IMR-90 (cell line): ENCODE data around the gene ERAP2. TPM values are rescaled to one million over a fixed set of nuclear protein-coding genes. Genes with fewer than 3 reads are reported as not detected.
A peak's percentile ranks its signal among the peaks of the same experiment; 100 is the strongest.

Experiments
- ATAC-seq: fragments of 200-7000 bp; cut with Tn5 transposase; 2 replicates; pipeline ENCODE4 v1.9.1; 2020; ENCODE audit warnings: low read depth, mild to moderate bottlenecking, moderate library complexity
- BruUV-seq: library from RNA; stranded (reverse); fragments of 400-500 nt; replicated peaks from 2 replicates; lab custom pipeline; 2021; lab: Mats Ljungman, UMichigan
- CTCF ChIA-PET: fragments of 300-600 bp; formaldehyde crosslinking; extraction: SDS; loops from one replicate; lab custom pipeline; 2021; ENCODE audit warnings: antibody characterized with exemption; lab: Yijun Ruan, JAX
- POLR2A ChIA-PET: fragments of 300-600 bp; sonication (Branson Sonifier 250); formaldehyde crosslinking; loops from one replicate; lab custom pipeline; 2022; ENCODE audit warnings: antibody characterized with exemption; ENCODE audit not compliant: unreplicated experiment; lab: Charles Lee
- DNase-seq: peaks from one replicate; pipeline ENCODE4 v3.0.0; 2013
- H2AFZ ChIP-seq: replicated peaks from 2 replicates; pipeline ENCODE3; 2013; ENCODE audit warnings: low read length, mild to moderate bottlenecking; ENCODE audit not compliant: poor library complexity
- H2AK5ac ChIP-seq: 2 replicates; pipeline ENCODE4 v1.6.1; 2013; ENCODE audit warnings: low read depth, low read length, inconsistent platforms
- H2AK9ac ChIP-seq: replicated peaks from 2 replicates; pipeline ENCODE3; 2013; ENCODE audit warnings: mild to moderate bottlenecking, low read depth, low read length, moderate library complexity; ENCODE audit not compliant: poor library complexity
- H2BK120ac ChIP-seq: 2 replicates; pipeline ENCODE4 v1.6.1; 2013; ENCODE audit warnings: low read depth, low read length, inconsistent platforms
- H2BK15ac ChIP-seq: 3 replicates; pipeline ENCODE4 v1.6.1; 2013; ENCODE audit warnings: low read depth, low read length, inconsistent platforms
- H2BK20ac ChIP-seq: 2 replicates; pipeline ENCODE4 v1.6.1; 2013; ENCODE audit warnings: low read depth, mild to moderate bottlenecking, inconsistent platforms, low read length, moderate library complexity
- H2BK5ac ChIP-seq: 2 replicates; pipeline ENCODE4 v1.6.1; 2013; ENCODE audit warnings: mild to moderate bottlenecking, low read depth, low read length, inconsistent platforms; ENCODE audit not compliant: poor library complexity, severe bottlenecking
- H3K14ac ChIP-seq: replicated peaks from 2 replicates; pipeline ENCODE4 v1.6.1; 2013; ENCODE audit warnings: low read depth, low read length, inconsistent platforms
- H3K18ac ChIP-seq: 2 replicates; pipeline ENCODE4 v1.6.1; 2013; ENCODE audit warnings: low read depth, low read length, control low read depth
- H3K23ac ChIP-seq: 2 replicates; pipeline ENCODE4 v1.6.1; 2013; ENCODE audit warnings: low read depth, low read length, inconsistent platforms
- H3K27ac ChIP-seq: 2 replicates; pipeline ENCODE4 v1.5.1; 2013; ENCODE audit warnings: mild to moderate bottlenecking, control low read depth, low read length; ENCODE audit not compliant: insufficient read depth
- H3K27me3 ChIP-seq: 2 replicates; pipeline ENCODE4 v1.6.1; 2013; ENCODE audit warnings: low read length; ENCODE audit not compliant: control insufficient read depth, insufficient read depth
- H3K36me3 ChIP-seq: 2 replicates; pipeline ENCODE4 v1.6.1; 2013; ENCODE audit warnings: low read length, mixed read lengths; ENCODE audit not compliant: control insufficient read depth, insufficient read depth
- H3K4ac ChIP-seq: 2 replicates; pipeline ENCODE4 v1.6.1; 2013; ENCODE audit warnings: low read depth, low read length, inconsistent platforms
- H3K4me1 ChIP-seq: 2 replicates; pipeline ENCODE4 v1.6.1; 2013; ENCODE audit warnings: low read length, mixed read lengths; ENCODE audit not compliant: control insufficient read depth, insufficient read depth
- H3K4me2 ChIP-seq: 2 replicates; pipeline ENCODE4 v1.6.1; 2013; ENCODE audit warnings: low read depth, mild to moderate bottlenecking, control low read depth, low read length, moderate library complexity
- H3K4me3 ChIP-seq: 2 replicates; pipeline ENCODE4 v1.5.1; 2013; ENCODE audit warnings: low read depth, mild to moderate bottlenecking, control low read depth, low read length, moderate library complexity; ENCODE audit not compliant: insufficient read depth
- H3K56ac ChIP-seq: 2 replicates; pipeline ENCODE4 v1.6.1; 2013; ENCODE audit warnings: low read length, inconsistent platforms; ENCODE audit not compliant: insufficient read depth; ENCODE audit errors: extremely low read depth
- H3K79me1 ChIP-seq, 2 experiments: 2 replicates each; pipeline ENCODE4 v1.6.1; 2013; ENCODE audit warnings: low read length in 2 of 2, inconsistent platforms in 1 of 2, low read depth in 1 of 2
- H3K9ac ChIP-seq: 2 replicates; pipeline ENCODE4 v1.6.1; 2013; ENCODE audit warnings: low read depth, low read length, control low read depth
- H3K9me1 ChIP-seq: 2 replicates; pipeline ENCODE4 v1.6.1; 2013; ENCODE audit warnings: low read length, inconsistent platforms; ENCODE audit not compliant: insufficient read depth
- H3K9me3 ChIP-seq: 2 replicates; pipeline ENCODE4 v1.6.1; 2013; ENCODE audit warnings: low read length; ENCODE audit not compliant: control insufficient read depth, insufficient read depth
- H4K20me1 ChIP-seq: 2 replicates; pipeline ENCODE4 v1.6.1; 2013; ENCODE audit warnings: low read length, inconsistent platforms; ENCODE audit not compliant: insufficient read depth
- H4K5ac ChIP-seq: 2 replicates; pipeline ENCODE4 v1.6.1; 2013; ENCODE audit warnings: mild to moderate bottlenecking, low read depth, low read length, control low read depth
- H4K8ac ChIP-seq, 2 experiments: 2 replicates each; pipeline ENCODE4 v1.6.1; 2013; ENCODE audit warnings: low read depth in 2 of 2, low read length in 2 of 2, control low read depth in 1 of 2, inconsistent platforms in 1 of 2
- H4K91ac ChIP-seq: 2 replicates; pipeline ENCODE4 v1.6.1; 2013; ENCODE audit warnings: low read depth, low read length, inconsistent platforms; ENCODE audit not compliant: insufficient read depth
- CHD1 ChIP-seq: IDR thresholded peaks from 2 replicates; pipeline ENCODE4 v1.6.1; 2012; ENCODE audit warnings: low read depth, low read length, improper control_type of control experiment
- POLR2A ChIP-seq: IDR thresholded peaks from 2 replicates; pipeline ENCODE4 v1.6.1; 2012; ENCODE audit warnings: mild to moderate bottlenecking, low read depth, low read length
- RAD21 ChIP-seq: IDR thresholded peaks from 2 replicates; pipeline ENCODE4 v1.6.1; 2012; ENCODE audit warnings: low read length, improper control_type of control experiment
- dilution Hi-C: fragments of 300-500 bp; cut with HindIII; formaldehyde crosslinking; loops from one replicate; pipeline ENCODE4 v1.14.3; 2018; ENCODE audit warnings: low sequenced_read_pairs; ENCODE audit not compliant: unreplicated experiment
- in situ Hi-C: fragments of 300-500 bp; cut with MboI; formaldehyde crosslinking; loops from 3 replicates; pipeline ENCODE4 v1.14.3; 2019; ENCODE audit warnings: low sequenced_read_pairs, inconsistent platforms, mixed read lengths
- intact Hi-C: fragments of 100-400 bp; cut with micrococcal nuclease; formaldehyde crosslinking; loops from 2 replicates; pipeline ENCODE4 v1.10.0; 2022
- polyA plus RNA-seq, 3 experiments: library from polyadenylated mRNA; depleted of rRNA; stranded (reverse); fragments of >200 nt; gene quantifications; 2 replicates each; pipeline ENCODE4 v1.2.3, GENCODE V29; 2012; ENCODE audit warnings: low replicate concordance in 1 of 3
- total RNA-seq: library from RNA; depleted of rRNA; stranded (reverse); fragments of >200 nt; gene quantifications from 2 replicates; pipeline ENCODE4 v1.2.3, GENCODE V29; 2012
- TF ChIP-seq, protein P1 (sequence below): fragments of 150-350 bp; IDR thresholded peaks from 2 replicates; pipeline ENCODE4 v1.6.1; 2016; ENCODE audit warnings: low read depth, mild to moderate bottlenecking, low read length, moderate library complexity, borderline replicate concordance

Gene ERAP2
- total and polyA plus RNA-seq, 2 of the 4 experiments (the other 2 are of a cell fraction) = 10.6 to 21.3 TPM

DNA sequence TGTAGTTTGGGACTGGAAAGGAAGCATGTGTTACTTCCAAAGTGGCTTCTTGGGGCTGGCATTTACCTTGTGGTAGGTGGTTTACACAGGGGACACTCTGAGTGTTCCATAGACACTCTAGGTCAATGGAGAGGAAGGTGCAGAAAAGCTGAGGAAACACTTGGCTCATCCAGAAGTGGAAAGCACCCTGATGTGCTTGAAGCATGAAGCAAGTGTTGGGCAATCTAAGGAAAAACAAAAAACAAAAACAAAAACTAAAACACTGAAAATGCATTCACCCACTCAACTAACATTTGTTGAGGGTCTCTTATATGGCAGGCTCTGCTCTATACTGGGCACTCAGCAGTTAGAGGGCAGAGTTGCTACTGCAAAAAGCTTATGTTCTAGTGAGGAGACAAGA lies 2.9 kb upstream of the ERAP2 start:
- no peaks in the 10 kb centered on the region for H4K20me1 ChIP-seq
- no peak overlapping the region for H2BK5ac ChIP-seq
- DNase-seq (no peak), ATAC-seq (no peak)
- H3K23ac ChIP-seq = no peak overlapping the region
- ChIA-PET CTCF (interaction anchor here (0.9 kb wide), 1 partner anchor 277 kb away, joined by 5 read pairs; no protein-coding TSS in a partner anchor), POLR2A (no interaction called here)
- no peak overlapping the region for H3K4me3 ChIP-seq
- TF ChIP-seq RAD21 (no peak), CHD1 (no peak), POLR2A (no peak)
- TF ChIP-seq, protein P1, sequence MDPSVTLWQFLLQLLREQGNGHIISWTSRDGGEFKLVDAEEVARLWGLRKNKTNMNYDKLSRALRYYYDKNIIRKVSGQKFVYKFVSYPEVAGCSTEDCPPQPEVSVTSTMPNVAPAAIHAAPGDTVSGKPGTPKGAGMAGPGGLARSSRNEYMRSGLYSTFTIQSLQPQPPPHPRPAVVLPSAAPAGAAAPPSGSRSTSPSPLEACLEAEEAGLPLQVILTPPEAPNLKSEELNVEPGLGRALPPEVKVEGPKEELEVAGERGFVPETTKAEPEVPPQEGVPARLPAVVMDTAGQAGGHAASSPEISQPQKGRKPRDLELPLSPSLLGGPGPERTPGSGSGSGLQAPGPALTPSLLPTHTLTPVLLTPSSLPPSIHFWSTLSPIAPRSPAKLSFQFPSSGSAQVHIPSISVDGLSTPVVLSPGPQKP = no peak
- no peak overlapping the region for H3K56ac ChIP-seq
- H3K27me3 ChIP-seq = no peaks in the 10 kb centered on the region
- H3K27ac ChIP-seq = no peak overlapping the region
- no TSS peak for BruUV-seq
- no peak overlapping the region for H2AFZ ChIP-seq
- H4K8ac ChIP-seq = no peak overlapping the region
- dilution Hi-C loops (no loop called here), in situ Hi-C loops (loop anchor here (5.0 kb wide), 1 partner anchor 289 kb away; no protein-coding TSS in a partner anchor), intact Hi-C loops (no loop called here)
- H3K9me3 ChIP-seq = no peaks in the 10 kb centered on the region
- H2BK20ac ChIP-seq = no peak overlapping the region
- H2AK5ac ChIP-seq = no peak overlapping the region
- no peak overlapping the region for H4K5ac ChIP-seq
- no peak overlapping the region for H3K4ac ChIP-seq
- H3K4me1 ChIP-seq = peaks cover 4% of the 10 kb centered on the region
- H2BK15ac ChIP-seq = no peak overlapping the region
- H4K91ac ChIP-seq = no peak overlapping the region
- 0 out of 2 replicates have a peak overlapping the region, but pooled peaks have one; percentile 54 for H3K14ac ChIP-seq
- no peak overlapping the region for H3K18ac ChIP-seq
- no peak overlapping the region for H2AK9ac ChIP-seq
- peaks cover 0 to 14% of the 10 kb centered on the region in 2 experiments; a peak in 1 of 4 replicates for H3K79me1 ChIP-seq
- H3K4me2 ChIP-seq = no peak overlapping the region
- no peak overlapping the region for H3K9ac ChIP-seq
- no peak overlapping the region for H2BK120ac ChIP-seq
- H3K9me1 ChIP-seq = no peaks in the 10 kb centered on the region
- H3K36me3 ChIP-seq = no peaks in the 10 kb centered on the region
